H4 (cell line): ENCODE data around the gene SERINC2. TPM values are rescaled to one million over a fixed set of nuclear protein-coding genes. Genes with fewer than 3 reads are reported as not detected.

Experiments
- DNase-seq: peaks from one replicate; pipeline ENCODE4 v3.0.0-alpha.2; 2015; ENCODE audit warnings: low spot score
- total RNA-seq: library from RNA; depleted of rRNA; stranded (reverse); fragments of >200 nt; shearing (Covaris generic); gene quantifications from 2 replicates; pipeline ENCODE4 v1.2.3, GENCODE V29; 2014

Gene SERINC2
- total RNA-seq, 1 experiment from 2014 or later: 15.0 TPM

- no peak for DNase-seq
These were observed 21.3 kb downstream of the SERINC2 start for GRCh38 chr1:31434101-31434871.

GRCh38 chr1:31434979-31435378 is 22.0 kb downstream of the SERINC2 start:
- no peak for DNase-seq

GRCh38 chr1:31435471-31436409 is 22.7 kb downstream of the SERINC2 start:
- DNase-seq: no peak

GRCh38 chr1:31436596-31437432 is 23.8 kb downstream of the SERINC2 start:
- DNase-seq: no peak

GRCh38 chr1:31437433-31438037 is 24.5 kb downstream of the SERINC2 start:
- DNase-seq: no peak

GRCh38 chr1:31439276-31439675 is 26.3 kb downstream of the SERINC2 start:
- DNase-seq: no peak

GRCh38 chr1:31441073-31441472 is 28.1 kb downstream of the SERINC2 start:
- DNase-seq: no peak

GRCh38 chr1:31441558-31441957 is 28.5 kb downstream of the SERINC2 start:
- DNase-seq: no peak

GRCh38 chr1:31441970-31442647 is 29.1 kb downstream of the SERINC2 start:
- DNase-seq: no peak

- no peak for DNase-seq
These were observed 29.6 kb downstream of the SERINC2 start for GRCh38 chr1:31442648-31442994.

- DNase-seq: no peak
These were observed 30.7 kb downstream of the SERINC2 start for GRCh38 chr1:31443673-31444072.

GRCh38 chr1:31444725-31445448 is 31.9 kb downstream of the SERINC2 start:
- no peak for DNase-seq

- DNase-seq: no peak
These were observed 32.9 kb downstream of the SERINC2 start for GRCh38 chr1:31445951-31446350.

GRCh38 chr1:31447210-31447609 is 34.2 kb downstream of the SERINC2 start:
- DNase-seq: no peak

- DNase-seq: no peak
These were observed 40.5 kb downstream of the SERINC2 start for GRCh38 chr1:31453384-31454079.

GRCh38 chr1:31458287-31458896 is 45.4 kb downstream of the SERINC2 start:
- no peak for DNase-seq

- no peak for DNase-seq
These were observed 47.0 kb downstream of the SERINC2 start for GRCh38 chr1:31460027-31460426.

GRCh38 chr1:31467005-31467674 is 54.1 kb downstream of the SERINC2 start:
- DNase-seq: no peak
